Upper lobe of left lung (tissue), 6 donors: ENCODE measurements around the gene ARHGEF7. TPM values are rescaled to one million over a fixed set of nuclear protein-coding genes. Genes with fewer than 3 reads are reported as not detected.
"Not testable (repeated sequence)": the region's sequence is repeated elsewhere in the genome, so short reads cannot be mapped to it uniquely, and the experiment has no call there.

Experiments
- ATAC-seq, 2 donors: fragments of 200-7000 bp; cut with Tn5 transposase; one replicate each; pipeline ENCODE4 v1.9.1; 2022; ENCODE audit warnings: mild to moderate bottlenecking in 2 of 2, moderate library complexity in 2 of 2; ENCODE audit not compliant: low FRiP score in 2 of 2
- DNase-seq, 2 donors: peaks; one replicate each; pipeline ENCODE4 v3.0.0-alpha.2; 2019 to 2020
- H3K27ac ChIP-seq, 4 donors: fragments of 200-600 bp; sonication (generic); one replicate each; pipeline ENCODE4 v1.5.1; 2016 to 2019
- H3K27me3 ChIP-seq, 4 donors: fragments of 200-600 bp; sonication (generic); one replicate each; pipeline ENCODE4 v1.5.1; 2017 to 2019
- H3K36me3 ChIP-seq, 4 donors: fragments of 200-600 bp; sonication (generic); one replicate each; pipeline ENCODE4 v1.5.1; 2016 to 2019
- H3K4me1 ChIP-seq, 4 donors: fragments of 200-600 bp; sonication (generic); one replicate each; pipeline ENCODE4 v1.5.1; 2018 to 2019
- H3K4me3 ChIP-seq, 4 donors: fragments of 200-600 bp; sonication (generic); one replicate each; pipeline ENCODE4 v1.5.1; 2017 to 2019; ENCODE audit warnings: mild to moderate bottlenecking in 2 of 4, moderate library complexity in 1 of 4
- H3K9me3 ChIP-seq, 4 donors: fragments of 200-600 bp; sonication (generic); one replicate each; pipeline ENCODE4 v1.5.1; 2018 to 2019
- CTCF ChIP-seq, 6 experiments: fragments of 450-650 bp in 4 of 6; fragments of 200-600 bp in 2 of 6; sonication (generic) in 2 of 6; IDR thresholded peaks; one replicate each; pipeline ENCODE4 v1.5.1; 2016 to 2019; ENCODE audit warnings: antibody characterized with exemption in 6 of 6
- EP300 ChIP-seq, 4 donors: sonication (generic); formaldehyde crosslinking; IDR thresholded peaks; one replicate each; pipeline ENCODE4 v1.5.1; 2017; ENCODE audit warnings: antibody characterized with exemption in 4 of 4, control low read depth in 2 of 4
- POLR2A ChIP-seq, 4 donors: fragments of 450-650 bp; IDR thresholded peaks; one replicate each; pipeline ENCODE4 v1.5.1; 2016 to 2017; ENCODE audit warnings: antibody characterized with exemption in 4 of 4, mild to moderate bottlenecking in 2 of 4
- POLR2AphosphoS5 ChIP-seq, 2 donors: sonication (generic); formaldehyde crosslinking; IDR thresholded peaks; one replicate each; pipeline ENCODE4 v1.5.1; 2017; ENCODE audit warnings: antibody characterized with exemption in 2 of 2
- WGBS, 2 donors: methylation state at CpG; one replicate each; pipeline ENCODE4 v1.1.5; 2017 to 2018; 5-methylcytosine and 5-hydroxymethylcytosine counted together
- total RNA-seq, 6 donors: library from RNA; depleted of rRNA in 4 of 6; stranded (reverse); fragments of >200 nt in 4 of 6; gene quantifications; one replicate each; pipeline versions ENCODE4 v1.1.0 to v1.2.1, GENCODE V29; 2016 to 2021
- donor health status: DM: no; HTN: no; CAD: no; lungs with moderate emphysema.
- donor health status: DM: no; HTN: yes; CAD: no; lungs with severe emphysema.

Gene ARHGEF7
- 100 to 1,000 TPM in 2 of 6 donors, 10 to 100 TPM in 4; 50.3 to 130 (median 67.4) TPM for total RNA-seq

- peak in 1 of 2 donors; percentile 70 for ATAC-seq
- DNase-seq: peak in 1 of 2 donors; percentile 89
- Histone ChIP-seq H3K4me1 (peaks cover 7 to 23% (median 14%) of the 10 kb centered on the region in 4 donors), H3K36me3 (no peaks in the 10 kb centered on the region), H3K9me3 (no peaks in the 10 kb centered on the region), H3K27ac (peak within 1 kb of the TSS; percentile 35 to 82 (median 67)), H3K4me3 (peak within 1 kb of the TSS; percentile 55 to 69 (median 58)), H3K27me3 (peaks cover 0 to 20% (median 8%) of the 10 kb centered on the region in 4 donors)
- TF ChIP-seq POLR2AphosphoS5 (IDR thresholded peaks at IDR 0.05) (no peak), POLR2A (IDR thresholded peaks at IDR 0.05) (no peak), CTCF (IDR thresholded peaks at IDR 0.05) (no peak), EP300 (IDR thresholded peaks at IDR 0.05) (no peak)
- 1 to 3% methylated on average over 19 to 21 of the region's 137 CpGs for WGBS, 2 donors
Measured at GRCh38 chr13:111115061-111115964, at the start of gene ARHGEF7. Gene ARHGEF7, plus strand, starts transcription at chr13:111115310. Its CDS starts 217 bp downstream, at chr13:111115527.

GRCh38 chr13:111065698-111066097, 49.4 kb upstream of the ARHGEF7 start:
- no peak for TF ChIP-seq EP300 (IDR thresholded peaks at IDR 0.05)
- no peak for TF ChIP-seq POLR2A (IDR thresholded peaks at IDR 0.05)
- TF ChIP-seq CTCF (IDR thresholded peaks at IDR 0.05): no peak
- no peak for TF ChIP-seq POLR2AphosphoS5 (IDR thresholded peaks at IDR 0.05)
- peaks cover 0 to 14% (median 5%) of the 10 kb centered on the region in 4 donors for H3K4me1 ChIP-seq
- peaks cover 0 to 2% (median 0%) of the 10 kb centered on the region in 4 donors for H3K9me3 ChIP-seq
- no peak overlapping the region for H3K4me3 ChIP-seq
- H3K27ac ChIP-seq: peak overlapping the region in 3 of 4 donors; percentile 6 to 65 (median 16)
- ATAC-seq: peak in 1 of 2 donors; percentile 67
- peak; percentile 75 to 91 for DNase-seq
- 59 to 73% methylated on average over 12 of the region's 12 CpGs for WGBS, 2 donors
- H3K27me3 ChIP-seq: no peaks in the 10 kb centered on the region
- no peaks in the 10 kb centered on the region for H3K36me3 ChIP-seq

GRCh38 chr13:111066544-111066943, 48.6 kb upstream of the ARHGEF7 start:
- peak in 1 of 2 donors; percentile 8 for ATAC-seq
- H3K27ac ChIP-seq: peak overlapping the region in 2 of 4 donors; percentile 16 to 66
- DNase-seq: peak in 1 of 2 donors; percentile 60
- peak overlapping the region in 1 of 4 donors; percentile 61 for H3K4me3 ChIP-seq
- WGBS, 2 donors: 54 to 66% methylated on average over 22 of the region's 22 CpGs
- H3K4me1 ChIP-seq: peaks cover 0 to 14% (median 5%) of the 10 kb centered on the region in 4 donors
- no peaks in the 10 kb centered on the region for H3K36me3 ChIP-seq
- TF ChIP-seq CTCF (IDR thresholded peaks at IDR 0.05) (no peak), POLR2A (IDR thresholded peaks at IDR 0.05) (no peak), POLR2AphosphoS5 (IDR thresholded peaks at IDR 0.05) (no peak), EP300 (IDR thresholded peaks at IDR 0.05) (no peak)
- H3K27me3 ChIP-seq: no peaks in the 10 kb centered on the region
- peaks cover 0 to 10% (median 0%) of the 10 kb centered on the region in 4 donors for H3K9me3 ChIP-seq

GRCh38 chr13:111068009-111068350, 47.1 kb upstream of the ARHGEF7 start:
- Histone ChIP-seq H3K9me3 (peaks cover 0 to 15% (median 0%) of the 10 kb centered on the region in 4 donors), H3K27ac (no peak overlapping the region), H3K4me1 (peaks cover 0 to 14% (median 5%) of the 10 kb centered on the region in 4 donors), H3K36me3 (no peaks in the 10 kb centered on the region), H3K27me3 (no peaks in the 10 kb centered on the region), H3K4me3 (peak overlapping the region in 2 of 4 donors; percentile 53 to 61)
- no peak for ATAC-seq
- no peak for TF ChIP-seq EP300 (IDR thresholded peaks at IDR 0.05)
- TF ChIP-seq POLR2A (IDR thresholded peaks at IDR 0.05): no peak
- TF ChIP-seq CTCF (IDR thresholded peaks at IDR 0.05): peak in 1 of 6 experiments; percentile 19
- TF ChIP-seq POLR2AphosphoS5 (IDR thresholded peaks at IDR 0.05): no peak
- 12 to 19% methylated on average over 2 of the region's 2 CpGs for WGBS, 2 donors
- DNase-seq: no peak

- not testable (repeated sequence) for DNase-seq, H3K36me3 ChIP-seq, H3K4me3 ChIP-seq, H3K27ac ChIP-seq, ATAC-seq, H3K27me3 ChIP-seq
- 69 to 70% methylated on average over 4 of the region's 4 CpGs for WGBS, 2 donors
- H3K4me1 ChIP-seq: peaks cover 0 to 10% (median 5%) of the 10 kb centered on the region in 4 donors
- H3K9me3 ChIP-seq: peaks cover 13 to 31% (median 18%) of the 10 kb centered on the region in 4 donors
Measured at GRCh38 chr13:111071120-111071519, 44.0 kb upstream of the ARHGEF7 start.

- WGBS, 2 donors: 81 to 87% methylated on average over 7 of the region's 7 CpGs
- ATAC-seq, H3K27me3 ChIP-seq, DNase-seq, H3K4me3 ChIP-seq, H3K27ac ChIP-seq, H3K4me1 ChIP-seq, H3K36me3 ChIP-seq: not testable (repeated sequence)
- peaks cover 13 to 31% (median 18%) of the 10 kb centered on the region in 4 donors for H3K9me3 ChIP-seq
Measured at GRCh38 chr13:111071526-111071925, 43.6 kb upstream of the ARHGEF7 start.
